ENCODE results near the gene EPHA2.

GRCh38 chr1:16127676-16128337 lies 28.1 kb downstream of the EPHA2 start:
- TF ChIP-seq CTCF (conservative IDR thresholded peaks at IDR 0.05; ENCODE audit: low read depth, low read length) (no peak), EZH2 (IDR thresholded peaks at IDR 0.05; ENCODE audit: borderline replicate concordance, low read depth, low read length, poor library complexity, severe bottlenecking) (no peak)
